Measurements from ENCODE around the gene ZNF217.

ZNF217 gene

GRCh38 chr20:53517146-53517545 lies 76.5 kb downstream of the ZNF217 start:
- no peak for DNase-seq (ENCODE audit: low read depth, low spot score)
- TF ChIP-seq EZH2 (IDR thresholded peaks at IDR 0.05) (no peak), POLR2AphosphoS5 (IDR thresholded peaks at IDR 0.05; ENCODE audit: borderline replicate concordance, low read depth, low read length) (no peak), FOXP2 (optimal IDR thresholded peaks at IDR 0.05; ENCODE audit: control extremely low read depth, extremely low read length, insufficient read depth) (no peak)
- H3K36me3 ChIP-seq (ENCODE audit: insufficient read depth, low read length): no peaks in the 10 kb centered on the region
- H3K9ac ChIP-seq (ENCODE audit: insufficient read length): no peak overlapping the region
- H3K4me3 ChIP-seq: no peak overlapping the region
- no peak overlapping the region for H3K27ac ChIP-seq
- H3K9me3 ChIP-seq (ENCODE audit: low read depth, low read length): no peaks in the 10 kb centered on the region

Data from SK-N-MC (cell line).